NCI-H2029 treated with DMSO at 0.1 percent for 48 hours (cell line): Measurements from ENCODE around the gene HEYL.

Experiments
- DNase-seq: peaks from one replicate; lab custom pipeline; 2025; lab: John Stamatoyannopoulos, UW

HEYL gene

DNA sequence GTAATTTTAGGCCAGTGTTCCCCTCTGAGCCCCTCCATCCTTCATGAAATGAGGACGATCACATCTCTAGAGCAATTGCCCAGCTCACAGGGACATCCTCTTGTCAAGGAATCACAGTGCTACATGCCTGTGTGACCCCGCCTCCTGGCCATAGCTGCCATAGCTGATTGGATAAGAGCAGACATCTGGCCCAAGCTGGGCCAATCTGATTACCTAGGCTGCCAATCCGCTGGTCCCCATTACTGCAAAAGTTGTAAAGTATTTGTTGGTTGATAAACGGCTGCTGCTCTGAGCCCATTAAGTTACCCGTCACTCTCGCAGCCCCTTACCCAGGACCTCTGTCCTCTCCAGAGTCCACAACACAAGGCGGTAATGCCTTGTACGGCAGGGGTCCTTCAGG is 24.1 kb upstream of the HEYL start:
- no peak for DNase-seq

- DNase-seq = no peak
Measured at GRCh38 chr1:39662861-39663260, 23.4 kb upstream of the HEYL start.

DNA sequence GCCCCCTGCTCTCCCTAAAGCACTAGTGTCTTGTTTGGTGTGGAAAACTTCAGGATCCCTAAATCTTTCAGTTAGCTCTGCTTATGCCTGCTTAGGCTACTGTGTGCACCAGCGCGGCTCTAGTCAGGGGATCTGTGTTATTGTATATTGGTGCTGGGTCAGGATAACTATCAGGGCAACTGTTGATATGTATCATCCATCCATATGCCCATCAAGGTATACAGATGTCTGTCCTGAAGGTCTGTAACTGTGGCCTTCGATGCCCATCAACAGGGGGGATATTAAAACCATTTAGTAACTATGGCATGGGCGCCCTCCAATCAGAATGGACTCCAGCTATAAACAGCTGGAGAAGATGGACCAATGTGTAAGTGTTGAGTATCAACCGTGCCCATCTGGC is 20.1 kb upstream of the HEYL start:
- DNase-seq = no peak

DNA sequence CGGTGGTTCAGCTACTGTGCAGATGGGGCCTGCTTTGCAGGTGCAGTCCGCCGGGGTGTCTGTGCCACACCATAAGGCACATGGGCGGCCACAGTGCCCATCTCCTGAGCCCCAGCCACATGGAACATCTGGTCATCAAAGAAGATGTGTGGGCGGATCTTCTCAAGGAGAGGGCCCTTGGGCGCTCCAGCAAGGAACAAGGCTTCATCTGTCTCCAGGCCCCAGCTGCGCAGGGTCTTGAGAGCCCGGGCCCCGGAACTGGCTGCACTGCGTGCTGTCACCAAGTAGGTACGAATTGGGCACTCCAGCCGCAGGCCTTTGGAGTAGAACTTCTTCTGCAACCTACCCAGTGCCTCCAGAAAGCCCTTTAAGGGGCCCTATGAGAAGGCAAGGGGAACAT is 19.7 kb upstream of the HEYL start:
- no peak for DNase-seq

DNA sequence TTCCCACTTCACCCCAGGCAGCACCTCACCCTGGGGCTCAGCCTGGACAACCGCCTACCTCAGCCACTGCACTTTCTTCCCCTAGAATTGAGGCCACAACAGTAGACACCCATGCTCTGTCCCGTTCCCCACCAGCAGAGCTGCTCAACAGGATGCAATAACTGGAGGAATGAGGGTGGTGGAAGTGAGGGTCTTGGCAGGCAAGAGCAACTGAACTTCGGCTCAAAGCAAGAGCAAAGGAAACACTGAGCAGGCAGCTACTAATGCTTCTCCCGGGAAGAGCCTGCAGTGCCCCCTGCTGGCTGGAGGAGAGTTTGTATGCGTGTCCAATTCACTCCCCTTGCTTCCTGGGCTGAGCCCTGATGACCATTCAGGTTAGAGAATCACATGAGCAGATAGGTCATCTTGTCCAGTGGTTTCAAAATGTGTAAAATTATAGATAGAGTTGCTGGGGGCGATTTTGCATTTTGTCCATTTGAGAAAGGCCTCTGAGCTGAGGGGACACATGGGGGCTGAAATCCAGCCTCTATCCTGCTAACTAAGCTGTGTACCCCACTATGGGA is 18.6 kb upstream of the HEYL start:
- DNase-seq = peak; percentile 98

DNA sequence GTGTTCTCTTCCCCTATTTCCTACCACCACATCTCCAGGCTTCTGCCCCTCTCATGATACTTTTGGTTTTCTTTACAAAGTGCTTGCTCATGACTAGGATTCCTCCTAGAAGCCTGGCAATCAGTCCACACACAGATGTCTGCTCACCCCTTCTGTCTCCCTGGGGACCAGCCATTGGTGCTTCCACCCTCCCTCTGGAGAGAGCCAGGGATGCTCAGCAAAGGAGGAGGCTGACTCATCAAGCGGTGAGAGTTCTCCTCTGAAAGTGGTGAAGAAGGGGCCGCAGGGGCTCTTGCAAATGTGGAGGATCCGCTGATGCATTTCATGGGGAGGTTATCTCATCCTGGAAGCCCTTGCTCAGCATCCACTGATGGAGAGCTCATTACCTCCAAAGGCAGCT is 18.0 kb upstream of the HEYL start:
- no peak for DNase-seq

DNA sequence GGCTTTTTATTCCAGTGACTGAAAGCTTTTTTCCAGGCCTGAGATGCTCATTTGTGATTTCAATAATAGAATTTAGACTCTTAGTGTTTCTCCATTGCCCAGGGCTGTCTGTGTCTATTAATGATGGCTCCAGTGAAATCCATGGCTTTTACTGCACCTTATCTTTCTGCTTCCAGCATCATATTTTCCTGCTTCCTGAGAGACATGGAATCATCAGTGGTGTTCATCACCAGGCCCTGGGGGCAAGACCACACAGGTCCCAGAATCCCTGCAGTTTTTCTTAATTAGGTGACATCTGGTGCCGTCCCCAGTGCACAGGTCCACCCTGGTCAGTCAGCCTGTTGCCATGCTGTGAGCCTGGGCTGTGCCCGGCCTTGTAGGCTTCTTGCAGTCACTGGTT is 16.9 kb upstream of the HEYL start:
- DNase-seq = no peak

- no peak for DNase-seq
Measured at GRCh38 chr1:39655578-39656268, 16.3 kb upstream of the HEYL start.

- no peak for DNase-seq
Measured at GRCh38 chr1:39654291-39654690, 14.8 kb upstream of the HEYL start.

DNA sequence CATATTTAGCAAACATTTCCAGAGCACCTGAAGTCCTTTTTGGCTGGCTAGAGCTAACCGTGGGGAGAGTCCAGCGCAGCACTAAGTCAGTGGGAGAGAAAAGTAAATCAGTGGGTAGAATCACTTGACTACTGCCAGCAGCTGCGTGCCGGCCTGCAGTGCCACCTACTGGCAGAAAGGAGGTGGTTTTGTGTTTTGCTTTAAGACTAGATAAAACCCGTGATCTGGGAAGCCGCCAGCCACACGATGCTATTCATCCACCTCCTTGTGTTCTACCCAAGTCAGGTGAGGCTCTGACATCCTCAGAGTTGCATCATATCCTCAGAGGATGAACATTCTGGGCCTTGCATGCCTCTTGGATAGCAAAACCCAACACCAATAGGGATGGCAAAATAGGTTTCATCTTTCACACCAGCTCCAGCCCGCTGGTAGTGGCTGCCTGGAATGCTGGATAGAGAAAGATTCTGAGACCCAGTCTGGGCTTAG is 14.1 kb upstream of the HEYL start:
- peak; percentile 100 for DNase-seq

DNA sequence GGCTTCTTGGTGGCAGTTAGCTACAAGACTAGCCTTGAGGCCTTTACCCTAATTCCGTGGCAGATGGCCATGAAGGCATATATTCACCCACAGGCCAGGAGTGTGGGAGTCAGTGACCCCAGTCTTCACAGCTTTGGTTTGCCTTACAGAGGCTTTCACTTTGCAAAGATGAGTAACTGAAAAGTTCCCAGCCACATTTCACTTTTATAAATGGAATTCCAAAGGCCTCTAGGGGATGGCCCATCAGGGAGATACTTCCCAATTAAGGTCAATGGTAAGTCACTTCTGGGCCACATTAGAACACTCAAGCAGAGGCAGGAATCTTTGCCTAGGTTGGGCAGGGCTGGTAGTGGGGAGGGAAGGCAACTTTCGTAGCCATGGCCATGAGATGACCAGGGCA is 13.1 kb upstream of the HEYL start:
- no peak for DNase-seq

DNA sequence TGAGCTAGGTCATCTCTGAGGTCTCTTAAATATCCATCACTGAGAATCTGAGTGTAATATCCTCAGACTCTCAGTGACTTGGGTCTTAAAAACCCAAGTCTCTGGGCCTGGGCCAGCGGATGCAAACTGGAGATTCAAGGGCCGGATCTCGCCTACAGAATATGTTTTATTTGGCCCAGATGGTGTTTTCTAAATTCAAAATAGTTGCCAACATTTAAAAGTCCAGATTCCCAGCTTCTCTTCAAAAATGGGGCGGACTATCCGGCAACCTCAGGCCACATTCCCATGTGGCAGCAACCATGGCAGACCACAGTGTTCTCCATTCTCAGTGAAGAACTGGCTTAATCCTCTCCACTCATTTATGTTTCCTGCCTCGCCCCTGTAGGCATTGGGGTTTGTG is 12.7 kb upstream of the HEYL start:
- no peak for DNase-seq

DNA sequence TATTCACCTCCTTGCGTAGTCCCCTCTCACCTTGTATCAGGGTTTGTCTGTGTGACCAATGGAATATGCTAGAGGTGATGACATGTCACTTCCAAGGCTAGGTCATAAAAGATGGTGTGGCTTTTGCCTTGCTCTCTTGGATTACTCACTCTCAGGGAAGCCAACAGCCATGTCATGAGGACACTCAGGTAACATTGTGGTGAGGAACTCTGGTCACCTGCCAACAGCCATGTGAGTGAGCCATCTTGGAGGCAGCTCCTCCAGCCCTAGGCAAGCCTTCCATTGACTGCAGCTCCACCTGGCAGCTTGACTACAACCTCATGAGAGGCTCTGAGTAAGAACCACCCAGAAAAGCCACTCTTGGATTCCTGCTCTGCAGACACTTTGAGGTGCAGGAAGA is 11.0 kb upstream of the HEYL start:
- peak; percentile 99 for DNase-seq

DNA sequence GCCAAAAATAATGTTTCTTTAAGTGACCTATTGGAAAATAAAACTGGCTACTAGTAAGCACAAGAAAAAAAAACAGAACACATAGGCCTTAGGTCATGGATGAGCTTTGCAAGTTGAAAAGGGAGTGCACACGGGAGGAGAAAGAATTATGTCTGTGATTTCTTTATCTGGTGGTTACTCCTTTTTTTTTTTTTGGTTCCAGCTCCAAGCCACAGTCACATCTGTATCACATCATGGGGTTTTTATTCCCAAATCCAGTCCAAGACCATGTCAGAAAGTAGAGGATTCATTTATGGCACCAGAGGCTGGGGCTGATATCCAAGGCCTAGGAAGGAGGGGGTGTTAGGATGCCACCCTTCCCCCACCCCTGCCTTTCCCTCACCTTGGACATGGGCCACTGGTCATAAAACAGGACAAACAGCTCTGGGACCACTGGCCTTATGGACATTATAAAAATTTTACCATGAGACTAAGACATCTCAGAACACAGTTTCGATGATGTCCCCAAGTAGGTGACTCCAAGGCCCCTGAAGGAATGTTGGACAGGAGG is 10.3 kb upstream of the HEYL start:
- DNase-seq = no peak

DNA sequence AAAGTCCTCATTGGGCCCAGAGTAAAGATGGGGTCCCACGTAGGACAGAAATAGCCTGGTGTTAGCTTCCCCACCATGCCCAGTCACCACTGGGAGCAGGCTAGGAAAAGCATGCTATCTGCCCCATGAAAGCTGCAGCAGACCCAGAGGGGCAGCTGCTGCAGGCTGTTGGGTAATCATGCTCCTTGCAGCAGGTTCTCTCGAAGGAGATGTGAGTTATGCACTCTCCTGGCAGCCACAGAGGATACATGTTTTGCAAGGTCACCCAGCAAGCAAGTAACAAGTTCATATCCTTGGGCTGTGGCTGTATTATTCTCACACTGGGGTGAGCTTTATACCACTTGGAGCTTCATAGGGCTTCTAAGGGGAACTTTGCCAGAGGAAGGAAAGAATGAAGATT is 9.1 kb upstream of the HEYL start:
- DNase-seq = no peak

- no peak for DNase-seq
Measured at GRCh38 chr1:39647247-39647646, 7.8 kb upstream of the HEYL start.

DNA sequence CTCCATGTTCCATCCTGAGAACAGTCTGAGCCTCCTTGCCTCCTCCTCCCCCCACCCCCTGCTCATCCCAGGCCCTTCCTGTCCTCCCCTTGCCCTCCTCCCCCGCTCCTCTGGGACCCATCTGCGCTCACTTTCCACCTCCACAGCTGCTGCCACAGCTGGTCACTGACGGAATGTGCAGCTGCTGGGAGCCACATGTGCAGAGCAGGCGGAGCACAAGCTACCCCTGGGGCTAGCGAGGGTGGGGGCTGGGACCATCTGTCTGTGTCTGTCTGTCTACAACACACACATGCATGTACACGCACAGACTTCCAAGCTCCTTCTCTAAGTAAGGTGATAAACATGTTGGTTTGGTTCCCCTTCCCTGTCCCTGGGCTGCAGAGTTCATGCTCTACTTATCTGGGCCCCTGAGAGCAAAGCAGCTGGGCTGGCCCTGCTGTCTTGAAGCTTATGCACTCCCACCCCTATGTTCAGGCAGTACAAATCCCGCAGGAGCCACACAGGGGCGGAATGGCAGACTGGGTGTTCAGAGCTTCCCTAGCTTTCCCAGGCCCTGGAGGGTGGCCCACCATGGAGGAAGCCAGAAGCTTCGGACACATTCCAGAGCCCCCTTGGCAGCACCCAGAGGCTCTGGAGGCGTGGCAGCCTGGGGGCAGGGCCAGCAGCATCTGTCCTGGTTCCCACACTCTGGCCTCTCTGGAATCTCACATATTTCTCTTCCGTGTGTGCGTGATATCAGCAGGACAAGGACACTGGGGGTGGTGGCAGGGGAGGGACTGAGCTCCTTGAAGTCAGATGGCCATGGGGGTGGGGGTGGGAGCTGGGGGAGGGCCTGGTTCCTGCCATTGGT is 7.0 kb upstream of the HEYL start:
- DNase-seq = no peak

GRCh38 chr1:39645411-39646043 is 6.1 kb upstream of the HEYL start:
- DNase-seq = peak; percentile 100

GRCh38 chr1:39643705-39644104 is 4.3 kb upstream of the HEYL start:
- no peak for DNase-seq

DNA sequence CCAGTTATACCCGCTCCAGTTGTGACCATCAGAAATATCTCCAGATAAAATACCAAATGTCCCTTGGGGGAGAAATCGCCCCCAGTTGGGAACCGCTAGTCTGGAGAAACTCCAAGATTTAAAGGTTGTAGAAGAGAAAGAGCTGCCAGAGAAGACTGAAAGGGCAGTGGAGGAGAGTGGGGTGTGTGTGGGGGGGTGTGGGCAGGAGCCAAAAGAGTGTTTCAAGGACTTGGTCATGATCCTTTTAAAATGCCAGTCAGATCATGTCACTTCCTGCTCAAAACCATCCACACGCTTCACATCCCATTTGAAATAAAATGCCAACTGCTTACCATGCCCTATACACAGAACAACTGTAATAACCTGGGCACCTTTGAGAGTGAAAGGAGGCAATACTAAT is 3.4 kb upstream of the HEYL start:
- DNase-seq = peak; percentile 93

DNA sequence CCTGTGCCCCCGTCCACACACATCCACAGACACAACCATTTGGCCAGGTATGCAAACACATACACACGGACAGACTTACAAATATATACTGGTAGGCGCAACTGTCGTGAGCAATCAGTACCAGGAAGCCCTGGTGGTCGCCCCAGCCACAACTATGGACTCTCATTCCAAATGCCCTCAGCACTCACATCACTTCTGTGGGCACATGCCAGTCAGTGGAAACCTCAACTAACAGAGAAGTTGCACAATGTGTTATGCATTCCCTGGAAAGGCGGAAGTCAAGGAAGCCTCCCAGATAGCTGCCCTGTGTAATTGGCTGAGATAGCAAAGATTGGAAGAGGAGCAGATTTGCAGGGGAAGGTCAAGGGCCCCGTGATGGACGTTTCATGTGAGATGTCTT is 1.4 kb upstream of the HEYL start:
- DNase-seq = no peak

DNA sequence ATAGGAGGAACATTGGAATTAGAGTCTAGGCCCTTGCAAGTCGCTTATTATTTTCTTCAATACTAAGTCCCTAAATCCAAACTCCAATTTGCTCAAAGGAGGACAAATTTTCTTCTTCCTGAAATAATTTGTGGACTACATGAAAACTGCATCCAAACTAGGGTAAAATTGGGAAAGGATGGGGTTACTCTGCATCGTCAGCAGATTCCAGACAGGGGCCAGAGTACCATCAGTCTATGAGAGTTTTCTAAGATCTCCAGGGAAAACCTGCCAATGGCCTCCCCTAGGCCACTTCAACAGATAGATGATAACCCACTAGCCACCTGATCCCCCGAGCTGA is 508 bp downstream of the HEYL start:
- peak; percentile 82 for DNase-seq

DNA sequence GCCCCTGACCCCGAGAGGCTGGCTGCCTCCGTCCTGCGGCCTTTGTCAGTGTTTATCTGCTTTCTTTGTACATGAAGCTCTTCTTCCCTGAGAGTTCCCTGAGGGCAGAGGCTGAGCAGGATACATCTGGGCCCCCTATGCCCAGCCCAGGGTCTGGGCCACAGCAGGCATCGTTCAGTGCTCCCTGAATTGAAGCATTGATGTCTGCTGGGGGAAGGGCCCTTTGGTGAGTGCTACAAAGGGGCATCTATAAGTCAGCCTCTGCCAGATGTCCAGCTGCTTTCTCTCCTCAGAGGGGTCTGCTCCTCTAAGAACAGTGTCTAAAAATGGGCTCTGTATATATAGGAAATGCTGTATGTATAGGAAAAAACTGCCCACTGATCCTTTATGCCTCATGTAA is 2.1 kb downstream of the HEYL start:
- no peak for DNase-seq
